Measurements from ENCODE around the gene VAV3. TPM values are rescaled to one million over a fixed set of nuclear protein-coding genes. Genes with fewer than 3 reads are reported as not detected.

VAV3 gene
- total and polyA plus RNA-seq, 2 of the 13 experiments (the other 11 are each of a cell fraction or from before 2014, with no cell fraction given): 15.9 to 29.8 TPM

DNA sequence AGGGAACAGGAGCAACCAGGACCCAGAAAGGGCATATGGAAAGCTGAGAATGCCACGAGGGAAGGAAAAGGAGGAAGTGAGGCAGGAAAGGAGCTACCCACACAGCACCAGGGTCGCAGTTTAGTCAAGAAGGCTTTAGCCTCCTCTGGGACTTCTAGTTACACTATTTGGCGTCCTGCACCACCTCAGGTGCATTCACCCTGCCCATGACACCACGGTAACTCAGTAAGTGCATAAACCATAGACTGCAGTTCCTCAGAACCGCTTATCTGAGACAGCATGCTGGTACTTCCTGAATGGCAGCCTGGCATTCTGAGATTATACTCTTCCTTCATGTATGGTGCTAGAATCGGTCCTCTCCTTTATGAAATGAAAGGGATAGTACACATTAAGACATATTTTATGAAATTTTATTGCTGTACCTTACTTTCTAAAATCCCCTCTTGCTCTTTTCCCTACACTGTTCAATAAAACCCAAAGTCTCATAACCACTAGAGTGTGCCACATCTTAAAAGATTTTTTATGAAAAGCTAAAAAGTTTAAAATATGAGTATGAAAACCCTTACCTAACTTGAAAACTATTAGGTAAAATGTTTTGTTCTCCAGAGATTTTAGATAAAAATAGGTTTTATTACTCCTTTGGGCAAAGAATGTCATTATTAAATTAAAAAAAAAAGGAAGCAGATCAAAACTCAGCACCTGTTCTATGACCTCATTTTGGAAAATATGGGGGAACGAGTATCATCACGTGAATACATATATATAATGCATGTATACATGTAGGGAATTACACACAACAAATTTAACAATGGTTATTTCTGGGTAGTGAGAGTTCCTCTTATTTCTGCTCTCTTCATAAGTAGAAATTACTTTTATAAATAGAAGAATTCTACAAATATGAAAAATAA is 67.3 kb downstream of the VAV3 start:
- DNase-seq (ENCODE audit: low spot score) (no peak), ATAC-seq (no peak), FAIRE-seq (no peak)
- CTCF ChIA-PET (ENCODE audit: low intra/inter-chr PET ratio, low total read pairs): no interaction called here
- no peaks in the 10 kb centered on the region; a peak in 1 of 5 replicates for H3K27me3 ChIP-seq (ENCODE audit: control insufficient read depth in 1 of 2, insufficient read depth in 2 of 2, low read length in 2 of 2)
- H3K4me2 ChIP-seq (ENCODE audit: low read depth, low read length): no peak overlapping the region
- H3K79me2 ChIP-seq (ENCODE audit: insufficient read depth, low read length): no peaks in the 10 kb centered on the region
- BruUV-seq (replicated peaks): no TSS peak
- no peaks in the 10 kb centered on the region for H4K20me1 ChIP-seq (ENCODE audit: insufficient read depth, low read length)
- intact Hi-C loops (cut with micrococcal nuclease; ENCODE audit: unreplicated experiment) (no loop called here), in situ Hi-C loops (cut with HindIII; ENCODE audit: extremely low pct_ligation_motif_present, low pct_unique_long_range_greater_than_20kb) (no loop called here)
- POLR2A ChIA-PET: no interaction called here
- 6% methylated on average over 8 of the region's 8 CpGs for WGBS (ENCODE audit: low lambda C conversion rate)
- H3K4me3 ChIP-seq (replicated peaks in 1 of 3; ENCODE audit: insufficient read depth in 1 of 3, low read depth in 2 of 3, low read length in 3 of 3): no peak overlapping the region
- H3K9me3 ChIP-seq (ENCODE audit: low read length): no peaks in the 10 kb centered on the region
- no peak overlapping the region for H2AFZ ChIP-seq (ENCODE audit: low read length)
- H3K9ac ChIP-seq (ENCODE audit: insufficient read depth, low read depth, low read length): no peak overlapping the region
- no peaks in the 10 kb centered on the region for H3K36me3 ChIP-seq (replicated peaks in 1 of 2; ENCODE audit: control insufficient read depth in 1 of 2, insufficient read depth in 2 of 2, low read length in 2 of 2)
- H3K27ac ChIP-seq (ENCODE audit: extremely low read length, insufficient read depth, low read length): no peak overlapping the region
- H3K4me1 ChIP-seq (ENCODE audit: insufficient read depth, low read length): no peaks in the 10 kb centered on the region
- TF ChIP-seq PHF8 (CRISPR knock-in tag; IDR thresholded peaks at IDR 0.05) (no peak), NFIC (IDR thresholded peaks at IDR 0.05; ENCODE audit: low read length) (no peak), ZNF556 (CRISPR knock-in tag; IDR thresholded peaks at IDR 0.05; ENCODE audit: borderline replicate concordance) (no peak), CHD4 (IDR thresholded peaks at IDR 0.05; ENCODE audit: borderline replicate concordance, low read length) (no peak), POLR2AphosphoS2 (IDR thresholded peaks at IDR 0.05; ENCODE audit: low read depth, low read length) (no peak), ADNP (CRISPR knock-in tag; IDR thresholded peaks at IDR 0.05) (no peak), ZNF33A (CRISPR knock-in tag; IDR thresholded peaks at IDR 0.05; ENCODE audit: borderline replicate concordance) (no peak), ZNF644 (CRISPR knock-in tag; IDR thresholded peaks at IDR 0.05; ENCODE audit: low read depth) (no peak), ZNF543 (CRISPR knock-in tag; IDR thresholded peaks at IDR 0.05) (no peak), ZSCAN25 (CRISPR knock-in tag; IDR thresholded peaks at IDR 0.05) (no peak), NCOA5 (CRISPR knock-in tag; IDR thresholded peaks at IDR 0.05) (no peak), RFXANK (CRISPR knock-in tag; IDR thresholded peaks at IDR 0.05) (no peak)
- TF ChIP-seq, protein P1, sequence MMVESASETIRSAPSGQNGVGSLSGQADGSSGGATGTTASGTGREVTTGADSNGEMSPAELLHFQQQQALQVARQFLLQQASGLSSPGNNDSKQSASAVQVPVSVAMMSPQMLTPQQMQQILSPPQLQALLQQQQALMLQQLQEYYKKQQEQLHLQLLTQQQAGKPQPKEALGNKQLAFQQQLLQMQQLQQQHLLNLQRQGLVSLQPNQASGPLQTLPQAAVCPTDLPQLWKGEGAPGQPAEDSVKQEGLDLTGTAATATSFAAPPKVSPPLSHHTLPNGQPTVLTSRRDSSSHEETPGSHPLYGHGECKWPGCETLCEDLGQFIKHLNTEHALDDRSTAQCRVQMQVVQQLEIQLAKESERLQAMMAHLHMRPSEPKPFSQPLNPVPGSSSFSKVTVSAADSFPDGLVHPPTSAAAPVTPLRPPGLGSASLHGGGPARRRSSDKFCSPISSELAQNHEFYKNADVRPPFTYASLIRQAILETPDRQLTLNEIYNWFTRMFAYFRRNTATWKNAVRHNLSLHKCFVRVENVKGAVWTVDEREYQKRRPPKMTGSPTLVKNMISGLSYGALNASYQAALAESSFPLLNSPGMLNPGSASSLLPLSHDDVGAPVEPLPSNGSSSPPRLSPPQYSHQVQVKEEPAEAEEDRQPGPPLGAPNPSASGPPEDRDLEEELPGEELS (CRISPR knock-in tag; IDR thresholded peaks at IDR 0.05): no peak
- TF ChIP-seq, protein P2, sequence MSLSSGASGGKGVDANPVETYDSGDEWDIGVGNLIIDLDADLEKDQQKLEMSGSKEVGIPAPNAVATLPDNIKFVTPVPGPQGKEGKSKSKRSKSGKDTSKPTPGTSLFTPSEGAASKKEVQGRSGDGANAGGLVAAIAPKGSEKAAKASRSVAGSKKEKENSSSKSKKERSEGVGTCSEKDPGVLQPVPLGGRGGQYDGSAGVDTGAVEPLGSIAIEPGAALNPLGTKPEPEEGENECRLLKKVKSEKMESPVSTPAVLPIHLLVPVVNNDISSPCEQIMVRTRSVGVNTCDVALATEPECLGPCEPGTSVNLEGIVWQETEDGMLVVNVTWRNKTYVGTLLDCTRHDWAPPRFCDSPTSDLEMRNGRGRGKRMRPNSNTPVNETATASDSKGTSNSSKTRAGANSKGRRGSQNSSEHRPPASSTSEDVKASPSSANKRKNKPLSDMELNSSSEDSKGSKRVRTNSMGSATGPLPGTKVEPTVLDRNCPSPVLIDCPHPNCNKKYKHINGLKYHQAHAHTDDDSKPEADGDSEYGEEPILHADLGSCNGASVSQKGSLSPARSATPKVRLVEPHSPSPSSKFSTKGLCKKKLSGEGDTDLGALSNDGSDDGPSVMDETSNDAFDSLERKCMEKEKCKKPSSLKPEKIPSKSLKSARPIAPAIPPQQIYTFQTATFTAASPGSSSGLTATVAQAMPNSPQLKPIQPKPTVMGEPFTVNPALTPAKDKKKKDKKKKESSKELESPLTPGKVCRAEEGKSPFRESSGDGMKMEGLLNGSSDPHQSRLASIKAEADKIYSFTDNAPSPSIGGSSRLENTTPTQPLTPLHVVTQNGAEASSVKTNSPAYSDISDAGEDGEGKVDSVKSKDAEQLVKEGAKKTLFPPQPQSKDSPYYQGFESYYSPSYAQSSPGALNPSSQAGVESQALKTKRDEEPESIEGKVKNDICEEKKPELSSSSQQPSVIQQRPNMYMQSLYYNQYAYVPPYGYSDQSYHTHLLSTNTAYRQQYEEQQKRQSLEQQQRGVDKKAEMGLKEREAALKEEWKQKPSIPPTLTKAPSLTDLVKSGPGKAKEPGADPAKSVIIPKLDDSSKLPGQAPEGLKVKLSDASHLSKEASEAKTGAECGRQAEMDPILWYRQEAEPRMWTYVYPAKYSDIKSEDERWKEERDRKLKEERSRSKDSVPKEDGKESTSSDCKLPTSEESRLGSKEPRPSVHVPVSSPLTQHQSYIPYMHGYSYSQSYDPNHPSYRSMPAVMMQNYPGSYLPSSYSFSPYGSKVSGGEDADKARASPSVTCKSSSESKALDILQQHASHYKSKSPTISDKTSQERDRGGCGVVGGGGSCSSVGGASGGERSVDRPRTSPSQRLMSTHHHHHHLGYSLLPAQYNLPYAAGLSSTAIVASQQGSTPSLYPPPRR (CRISPR knock-in tag; IDR thresholded peaks at IDR 0.05; ENCODE audit: borderline replicate concordance): no peak
- TF ChIP-seq, protein P3, sequence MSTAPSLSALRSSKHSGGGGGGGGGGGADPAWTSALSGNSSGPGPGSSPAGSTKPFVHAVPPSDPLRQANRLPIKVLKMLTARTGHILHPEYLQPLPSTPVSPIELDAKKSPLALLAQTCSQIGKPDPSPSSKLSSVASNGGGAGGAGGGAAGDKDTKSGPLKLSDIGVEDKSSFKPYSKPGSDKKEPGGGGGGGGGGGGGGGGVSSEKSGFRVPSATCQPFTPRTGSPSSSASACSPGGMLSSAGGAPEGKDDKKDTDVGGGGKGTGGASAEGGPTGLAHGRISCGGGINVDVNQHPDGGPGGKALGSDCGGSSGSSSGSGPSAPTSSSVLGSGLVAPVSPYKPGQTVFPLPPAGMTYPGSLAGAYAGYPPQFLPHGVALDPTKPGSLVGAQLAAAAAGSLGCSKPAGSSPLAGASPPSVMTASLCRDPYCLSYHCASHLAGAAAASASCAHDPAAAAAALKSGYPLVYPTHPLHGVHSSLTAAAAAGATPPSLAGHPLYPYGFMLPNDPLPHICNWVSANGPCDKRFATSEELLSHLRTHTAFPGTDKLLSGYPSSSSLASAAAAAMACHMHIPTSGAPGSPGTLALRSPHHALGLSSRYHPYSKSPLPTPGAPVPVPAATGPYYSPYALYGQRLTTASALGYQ (CRISPR knock-in tag; IDR thresholded peaks at IDR 0.05): no peak
- TF ChIP-seq, protein P4, sequence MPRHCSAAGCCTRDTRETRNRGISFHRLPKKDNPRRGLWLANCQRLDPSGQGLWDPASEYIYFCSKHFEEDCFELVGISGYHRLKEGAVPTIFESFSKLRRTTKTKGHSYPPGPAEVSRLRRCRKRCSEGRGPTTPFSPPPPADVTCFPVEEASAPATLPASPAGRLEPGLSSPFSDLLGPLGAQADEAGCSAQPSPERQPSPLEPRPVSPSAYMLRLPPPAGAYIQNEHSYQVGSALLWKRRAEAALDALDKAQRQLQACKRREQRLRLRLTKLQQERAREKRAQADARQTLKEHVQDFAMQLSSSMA (CRISPR knock-in tag; IDR thresholded peaks at IDR 0.05): no peak
